Measurements from ENCODE around the gene LIF. TPM values are rescaled to one million over a fixed set of nuclear protein-coding genes. Genes with fewer than 3 reads are reported as not detected.
A peak's percentile ranks its signal among the peaks of the same experiment; 100 is the strongest.

The LIF gene
- total RNA-seq, 1 experiment from 2014 or later: 73.5 TPM

- DNase-seq (ENCODE audit: extremely low read depth, low read depth): peak; percentile 51
These were observed 51.1 kb downstream of the LIF start for GRCh38 chr22:30195245-30196140.

GRCh38 chr22:30193031-30193775, 53.4 kb downstream of the LIF start:
- DNase-seq (ENCODE audit: extremely low read depth, low read depth): no peak

DNA sequence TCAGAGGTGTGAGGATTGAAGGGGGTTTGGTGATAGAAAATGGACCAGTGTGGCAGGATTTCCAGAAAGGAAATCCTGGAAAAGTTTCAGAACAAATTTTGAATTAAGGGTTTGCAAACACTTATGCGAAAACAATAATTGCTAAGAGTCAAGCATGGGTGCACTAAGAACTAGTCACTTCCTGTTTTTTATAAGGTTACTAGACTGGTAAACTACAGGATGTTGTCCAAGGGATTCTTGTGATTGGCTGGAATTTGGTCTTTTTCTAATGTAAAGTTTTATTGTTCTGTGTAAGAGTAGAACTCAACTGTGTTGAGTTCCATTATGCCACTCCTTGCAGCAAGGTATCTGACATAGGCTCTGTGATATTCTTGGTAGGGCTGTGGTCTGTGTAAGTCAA, 54.1 kb downstream of the LIF start:
- DNase-seq (ENCODE audit: extremely low read depth, low read depth): no peak

- no peak for DNase-seq (ENCODE audit: extremely low read depth, low read depth)
These were observed 55.4 kb downstream of the LIF start for GRCh38 chr22:30191040-30191701.

- DNase-seq (ENCODE audit: extremely low read depth, low read depth): no peak
These were observed 56.0 kb downstream of the LIF start for GRCh38 chr22:30190574-30190973.

Other genes starting within 250 kb of the LIF start
- not detected in 2 replicates for gene HORMAD2, start 166.3 kb downstream of the LIF start, total RNA-seq (2014; rRNA removed; shearing (Covaris generic))
- gene OSM, start 20.1 kb upstream of the LIF start, total RNA-seq (2014; rRNA removed; shearing (Covaris generic)): 4.8 and 6.1 TPM in 2 replicates
- 11.1 and 15.8 TPM in 2 replicates for gene CASTOR1, start 42.7 kb upstream of the LIF start, total RNA-seq (2014; rRNA removed; shearing (Covaris generic))
- 4.0 and 4.6 TPM in 2 replicates for gene TBC1D10A, start 80.2 kb upstream of the LIF start, total RNA-seq (2014; rRNA removed; shearing (Covaris generic))
- gene SF3A1, start 110.1 kb upstream of the LIF start, total RNA-seq (2014; rRNA removed; shearing (Covaris generic)): 32.5 and 34.3 TPM in 2 replicates
- gene CCDC157, start 110.2 kb upstream of the LIF start, total RNA-seq (2014; rRNA removed; shearing (Covaris generic)): 0.45 and 0.58 TPM in 2 replicates
- 17.0 and 19.3 TPM in 2 replicates for gene RNF215, start 140.7 kb upstream of the LIF start, total RNA-seq (2014; rRNA removed; shearing (Covaris generic))
- gene SEC14L2, start 150.3 kb upstream of the LIF start, total RNA-seq (2014; rRNA removed; shearing (Covaris generic)): 5.4 and 6.3 TPM in 2 replicates
- gene MTFP1, start 179.0 kb upstream of the LIF start, total RNA-seq (2014; rRNA removed; shearing (Covaris generic)): 36.0 and 41.9 TPM in 2 replicates
- gene SEC14L3, start 225.3 kb upstream of the LIF start, total RNA-seq (2014; rRNA removed; shearing (Covaris generic)): not detected in 2 replicates